SH-SY5Y (cell line): ENCODE measurements around the gene GALNT13.

ENCODE experiments used
- GATA2 ChIP-seq: IDR thresholded peaks from 2 replicates; pipeline ENCODE4 v1.6.1; 2011; ENCODE audit warnings: mild to moderate bottlenecking, low read depth, low read length
- GATA3 ChIP-seq: IDR thresholded peaks from 2 replicates; pipeline ENCODE4 v1.6.1; 2011; ENCODE audit warnings: low read depth, mild to moderate bottlenecking, low read length, moderate library complexity

Gene GALNT13

GRCh38 chr2:154203206-154203605 lies 331.5 kb downstream of the GALNT13 start:
- no peak for TF ChIP-seq GATA3
- no peak for TF ChIP-seq GATA2

GRCh38 chr2:154203902-154204301 lies 332.2 kb downstream of the GALNT13 start:
- no peak for TF ChIP-seq GATA3
- no peak for TF ChIP-seq GATA2

GRCh38 chr2:154207288-154208047 lies 335.7 kb downstream of the GALNT13 start:
- TF ChIP-seq GATA2 (no peak), GATA3 (no peak)

- no peak for TF ChIP-seq GATA2
- TF ChIP-seq GATA3 = no peak
Measured at GRCh38 chr2:154223726-154224125, 352.0 kb downstream of the GALNT13 start.

- TF ChIP-seq GATA2 (no peak), GATA3 (no peak)
Measured at GRCh38 chr2:154226931-154227330, 355.2 kb downstream of the GALNT13 start.

GRCh38 chr2:154228566-154229280 lies 357.0 kb downstream of the GALNT13 start:
- TF ChIP-seq GATA2 (no peak), GATA3 (no peak)

GRCh38 chr2:154229966-154230365 lies 358.2 kb downstream of the GALNT13 start:
- no peak for TF ChIP-seq GATA2
- TF ChIP-seq GATA3 = no peak

- TF ChIP-seq GATA3 (no peak), GATA2 (no peak)
Measured at GRCh38 chr2:154231021-154231420, 359.3 kb downstream of the GALNT13 start.

GRCh38 chr2:154233231-154233630 lies 361.5 kb downstream of the GALNT13 start:
- TF ChIP-seq GATA3 (no peak), GATA2 (no peak)

- TF ChIP-seq GATA3 = peak; percentile 52; the same call in 1 of the 2 replicates
- TF ChIP-seq GATA2 = no peak
Measured at GRCh38 chr2:154238252-154238651, 366.5 kb downstream of the GALNT13 start.

GRCh38 chr2:154240316-154240715 lies 368.6 kb downstream of the GALNT13 start:
- no peak for TF ChIP-seq GATA2
- TF ChIP-seq GATA3 = no peak

- TF ChIP-seq GATA3 (no peak), GATA2 (no peak)
Measured at GRCh38 chr2:154240921-154241379, 369.2 kb downstream of the GALNT13 start.

GRCh38 chr2:154242687-154243086 lies 371.0 kb downstream of the GALNT13 start:
- TF ChIP-seq GATA3 = no peak
- no peak for TF ChIP-seq GATA2

- no peak for TF ChIP-seq GATA3
- TF ChIP-seq GATA2 = no peak
Measured at GRCh38 chr2:154243685-154244084, 372.0 kb downstream of the GALNT13 start.

GRCh38 chr2:154244932-154245331 lies 373.2 kb downstream of the GALNT13 start:
- TF ChIP-seq GATA3 = no peak
- TF ChIP-seq GATA2 = no peak

- no peak for TF ChIP-seq GATA2
- TF ChIP-seq GATA3 = no peak
Measured at GRCh38 chr2:154247503-154247902, 375.8 kb downstream of the GALNT13 start.
